A673 (cell line): ENCODE measurements around the gene GTF3C1. TPM values are rescaled to one million over a fixed set of nuclear protein-coding genes. Genes with fewer than 3 reads are reported as not detected.

Experiments
- BruUV-seq: library from RNA; stranded (reverse); fragments of 400-500 nt; replicated peaks from 2 replicates; lab custom pipeline; 2021; lab: Mats Ljungman, UMichigan
- CTCF ChIA-PET: fragments of 300-600 bp; sonication (Branson Sonifier 250); formaldehyde crosslinking; loops from one replicate; lab custom pipeline; 2022; ENCODE audit warnings: antibody characterized with exemption; lab: Charles Lee
- POLR2A ChIA-PET: fragments of 300-600 bp; sonication (Branson Sonifier 250); formaldehyde crosslinking; loops from one replicate; lab custom pipeline; 2022; ENCODE audit warnings: antibody characterized with exemption; ENCODE audit not compliant: low non-redundant PET; lab: Charles Lee
- DNase-seq: peaks from one replicate; pipeline ENCODE4 v3.0.0-alpha.2; 2015; ENCODE audit warnings: low spot score
- H3K27ac ChIP-seq: fragments of 200-600 bp; sonication (generic); 2 replicates; pipeline ENCODE4 v1.5.1; 2016; ENCODE audit warnings: mixed run types, low read depth, mild to moderate bottlenecking, mixed read lengths, antibody characterized with exemption, low read length; ENCODE audit not compliant: poor library complexity, severe bottlenecking
- H3K27me3 ChIP-seq: fragments of 200-600 bp; sonication (generic); replicated peaks from 2 replicates; pipeline ENCODE4 v1.6.1; 2017; ENCODE audit warnings: mixed run types, low read depth, mild to moderate bottlenecking, mixed read lengths, antibody characterized with exemption, low read length; ENCODE audit not compliant: insufficient read depth, poor library complexity
- H3K36me3 ChIP-seq: fragments of 200-600 bp; sonication (generic); 2 replicates; pipeline ENCODE4 v1.6.1; 2016; ENCODE audit warnings: mixed run types, mild to moderate bottlenecking, mixed read lengths, antibody characterized with exemption, low read length; ENCODE audit not compliant: insufficient read depth, poor library complexity, severe bottlenecking
- H3K4me1 ChIP-seq: fragments of 200-600 bp; sonication (generic); 2 replicates; pipeline ENCODE4 v1.6.1; 2017; ENCODE audit warnings: mixed run types, mild to moderate bottlenecking, mixed read lengths, antibody characterized with exemption, low read length; ENCODE audit not compliant: insufficient read depth, poor library complexity, severe bottlenecking
- H3K4me3 ChIP-seq: fragments of 200-600 bp; sonication (generic); 2 replicates; pipeline ENCODE4 v1.5.1; 2016; ENCODE audit warnings: low read depth, mixed run types, mild to moderate bottlenecking, mixed read lengths, low read length; ENCODE audit not compliant: poor library complexity, severe bottlenecking
- H3K9me3 ChIP-seq: fragments of 200-600 bp; sonication (generic); 2 replicates; pipeline ENCODE4 v1.6.1; 2016; ENCODE audit warnings: mixed run types, low read depth, mild to moderate bottlenecking, mixed read lengths, antibody characterized with exemption, low read length; ENCODE audit not compliant: poor library complexity, severe bottlenecking
- CTCF ChIP-seq: fragments of 300-800, 200-600 bp; sonication (generic); conservative IDR thresholded peaks from 2 replicates; pipeline ENCODE4 v1.5.1; 2017; ENCODE audit warnings: low read depth, mild to moderate bottlenecking, antibody characterized with exemption, low read length, moderate library complexity, mixed read lengths
- EZH2 ChIP-seq: fragments of 200-600 bp; sonication (generic); IDR thresholded peaks from 2 replicates; pipeline ENCODE4 v1.6.1; 2017; ENCODE audit warnings: borderline replicate concordance, low read depth, mild to moderate bottlenecking, mixed read lengths, antibody characterized with exemption, low read length; ENCODE audit not compliant: poor library complexity, severe bottlenecking
- intact Hi-C: fragments of 100-400 bp; cut with micrococcal nuclease; formaldehyde crosslinking; loops from one replicate; pipeline ENCODE4 v1.10.0; 2022; ENCODE audit not compliant: unreplicated experiment
- total RNA-seq: library from RNA; stranded (reverse); gene quantifications from 2 replicates; pipeline ENCODE4 v1.2.3, GENCODE V29; 2021

The GTF3C1 gene
- total RNA-seq, 1 experiment from 2014 or later, result 94.2 TPM

GRCh38 chr16:27471661-27472060 is 78.1 kb downstream of the GTF3C1 start:
- H3K4me3 ChIP-seq, result no peak overlapping the region
- intact Hi-C loops, result no loop called here
- TF ChIP-seq EZH2, result no peak
- no peak for TF ChIP-seq CTCF
- H3K36me3 ChIP-seq, result peaks cover 81% of the 10 kb centered on the region
- no peaks in the 10 kb centered on the region for H3K9me3 ChIP-seq
- H3K27ac ChIP-seq, result no peak overlapping the region
- ChIA-PET POLR2A (no interaction called here), CTCF (no interaction called here)
- DNase-seq, result no peak
- no TSS peak for BruUV-seq
- H3K27me3 ChIP-seq, result no peaks in the 10 kb centered on the region
- no peaks in the 10 kb centered on the region for H3K4me1 ChIP-seq

- intact Hi-C loops, result no loop called here
- Histone ChIP-seq H3K4me1 (no peaks in the 10 kb centered on the region), H3K36me3 (peaks cover 78% of the 10 kb centered on the region), H3K9me3 (no peaks in the 10 kb centered on the region), H3K27ac (no peak overlapping the region), H3K27me3 (no peaks in the 10 kb centered on the region), H3K4me3 (no peak overlapping the region)
- no peak for DNase-seq
- TF ChIP-seq CTCF, result no peak
- TF ChIP-seq EZH2, result no peak
- POLR2A ChIA-PET, result no interaction called here
- CTCF ChIA-PET, result no interaction called here
- no TSS peak for BruUV-seq
These were observed 78.9 kb downstream of the GTF3C1 start for GRCh38 chr16:27470567-27471431.

- no peak overlapping the region for H3K27ac ChIP-seq
- no peak for DNase-seq
- intact Hi-C loops, result no loop called here
- no peaks in the 10 kb centered on the region for H3K4me1 ChIP-seq
- no TSS peak for BruUV-seq
- H3K9me3 ChIP-seq, result no peaks in the 10 kb centered on the region
- CTCF ChIA-PET, result no interaction called here
- no peak for TF ChIP-seq CTCF
- no peak for TF ChIP-seq EZH2
- POLR2A ChIA-PET, result no interaction called here
- peaks cover 78% of the 10 kb centered on the region for H3K36me3 ChIP-seq
- no peak overlapping the region for H3K4me3 ChIP-seq
- H3K27me3 ChIP-seq, result no peaks in the 10 kb centered on the region
These were observed 80.7 kb downstream of the GTF3C1 start for GRCh38 chr16:27468941-27469531.
